Left renal cortex interstitium (tissue), 4 donors: ENCODE results near the gene SLC5A9. TPM values are rescaled to one million over a fixed set of nuclear protein-coding genes. Genes with fewer than 3 reads are reported as not detected.

Experiments
- polyA plus RNA-seq, 4 donors: library from polyadenylated mRNA; unstranded; fragments of 120-200 nt; gene quantifications; one replicate each; pipeline ENCODE4 v1.2.1, GENCODE V29; 2013; ENCODE audit not compliant: insufficient read length in 4 of 4

Gene SLC5A9
- polyA plus RNA-seq, 4 donors: 13.0 to 20.6 (median 14.9) TPM

Other genes starting within 250 kb of the SLC5A9 start
- 10 to 100 TPM; 13.9 to 29.5 (median 23.1) TPM for gene TRABD2B, start 225.3 kb upstream of the SLC5A9 start, polyA plus RNA-seq
- 10 to 100 TPM; 16.4 to 19.1 (median 17.1) TPM for gene SPATA6, start 249.5 kb downstream of the SLC5A9 start, polyA plus RNA-seq